BLaER1 treated with 17β-estradiol and CSF1 and Interleukin-3, amounts not matched to agents 10 nM and 100 nM (cell line): ENCODE measurements around the gene SLC8A1.

Experiments used
- H3K27ac ChIP-seq, 11 experiments: shearing (Covaris generic); formaldehyde crosslinking; 2 replicates each; pipeline ENCODE4 v1.8.1; 2022
- H3K27me3 ChIP-seq, 11 experiments: shearing (Covaris generic); formaldehyde crosslinking; 2 replicates each; pipeline ENCODE4 v1.8.1; 2022
- H3K36me3 ChIP-seq, 11 experiments: shearing (Covaris generic); formaldehyde crosslinking; 2 replicates each; pipeline ENCODE4 v1.8.1; 2022
- H3K4me1 ChIP-seq, 10 experiments: shearing (Covaris generic); formaldehyde crosslinking; 2 replicates each; pipeline ENCODE4 v1.8.1; 2022
- H3K4me2 ChIP-seq, 11 experiments: shearing (Covaris generic); formaldehyde crosslinking; 2 replicates each; pipeline ENCODE4 v1.8.1; 2022
- H3K4me3 ChIP-seq, 10 experiments: shearing (Covaris generic); formaldehyde crosslinking; 2 replicates each; pipeline ENCODE4 v1.8.1; 2022
- H3K9ac ChIP-seq, 11 experiments: shearing (Covaris generic); formaldehyde crosslinking; 2 replicates each; pipeline ENCODE4 v1.8.1; 2022
- H3K9me3 ChIP-seq, 11 experiments: shearing (Covaris generic); formaldehyde crosslinking; replicated peaks in 1 of 11; 2 replicates each; pipeline ENCODE4 v1.8.1; 2022
- H4K20me1 ChIP-seq, 11 experiments: shearing (Covaris generic); formaldehyde crosslinking; 2 replicates each; pipeline ENCODE4 v1.8.1; 2022
- Cebpa-rat ChIP-seq, 11 experiments: shearing (Covaris generic); IDR thresholded peaks; 2 replicates each; pipeline ENCODE4 v1.8.1; 2022

Gene SLC8A1

DNA sequence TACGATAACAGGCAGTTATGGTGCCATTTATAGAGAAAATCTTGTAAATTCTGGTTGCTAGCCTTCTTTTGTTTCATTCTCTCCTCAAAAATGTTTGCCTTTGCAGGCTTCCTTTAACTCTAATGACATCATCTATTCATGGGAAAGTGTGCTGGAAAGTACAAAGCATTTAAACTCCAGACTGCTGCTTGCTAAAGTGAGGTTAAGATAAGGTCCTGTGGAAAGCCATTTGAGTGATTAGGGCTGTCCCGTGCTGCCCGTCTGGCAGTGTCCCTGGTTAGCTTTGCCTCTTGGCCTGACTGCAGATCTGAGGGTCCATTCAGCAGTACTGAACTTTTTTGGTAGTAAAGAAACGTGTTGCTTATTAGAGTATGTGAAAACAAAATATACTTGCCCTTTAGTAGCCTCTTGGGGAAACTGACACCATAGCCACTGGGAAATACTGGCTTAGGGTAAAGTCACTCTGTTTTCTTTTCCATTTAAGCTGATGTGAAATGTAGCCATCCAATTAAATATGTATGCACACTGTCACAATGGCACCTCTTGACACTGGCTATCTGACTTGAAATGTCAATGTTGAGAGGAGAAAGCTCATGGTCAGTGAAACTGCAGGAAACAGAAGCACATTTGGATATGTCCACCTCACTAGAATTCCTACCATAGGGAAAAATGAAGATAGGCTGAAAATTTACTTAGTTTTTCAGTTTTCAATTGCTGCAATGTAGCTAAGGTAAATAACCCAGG, 321.5 kb downstream of the SLC8A1 start:
- H3K27ac ChIP-seq = no peak overlapping the region
- peaks cover 0 to 22% (median 13%) of the 10 kb centered on the region in 10 experiments; a peak in 15 of 20 replicates for H3K4me1 ChIP-seq
- no peaks in the 10 kb centered on the region for H3K27me3 ChIP-seq
- no peaks in the 10 kb centered on the region for H3K9me3 ChIP-seq
- H3K9ac ChIP-seq = no peak overlapping the region
- no peak for TF ChIP-seq Cebpa-rat (IDR thresholded peaks at IDR 0.05)
- no peaks in the 10 kb centered on the region for H4K20me1 ChIP-seq
- H3K4me2 ChIP-seq = no peak overlapping the region
- H3K4me3 ChIP-seq = no peak overlapping the region
- peaks cover 0 to 20% (median 6%) of the 10 kb centered on the region in 11 experiments; a peak in 10 of 22 replicates for H3K36me3 ChIP-seq

DNA sequence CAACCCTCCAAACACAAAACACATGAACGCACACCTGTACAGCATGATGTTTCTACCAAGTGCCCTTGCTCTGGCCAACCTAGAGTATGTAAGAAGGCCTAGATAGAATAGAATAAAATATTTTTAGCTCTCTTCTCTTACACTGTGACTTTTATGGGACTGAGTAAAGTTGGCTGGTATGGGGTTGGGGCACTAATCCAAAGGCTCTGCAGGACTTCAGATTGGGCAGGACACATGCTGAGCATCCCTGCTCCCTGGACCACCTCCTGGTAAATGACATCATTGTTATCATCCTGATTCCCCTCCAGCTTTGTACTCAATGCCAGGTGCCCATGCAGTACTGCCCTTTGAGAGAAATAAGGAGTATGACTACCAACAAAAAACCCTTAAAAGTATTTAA, 322.2 kb downstream of the SLC8A1 start:
- H3K36me3 ChIP-seq = peaks cover 0 to 25% (median 6%) of the 10 kb centered on the region in 11 experiments; a peak in 10 of 22 replicates
- peaks cover 0 to 22% (median 13%) of the 10 kb centered on the region in 10 experiments; a peak in 15 of 20 replicates for H3K4me1 ChIP-seq
- no peak overlapping the region for H3K4me2 ChIP-seq
- no peaks in the 10 kb centered on the region for H4K20me1 ChIP-seq
- H3K4me3 ChIP-seq = no peak overlapping the region
- no peak overlapping the region for H3K27ac ChIP-seq
- TF ChIP-seq Cebpa-rat (IDR thresholded peaks at IDR 0.05) = no peak
- no peaks in the 10 kb centered on the region for H3K27me3 ChIP-seq
- H3K9me3 ChIP-seq = no peaks in the 10 kb centered on the region
- no peak overlapping the region for H3K9ac ChIP-seq

DNA sequence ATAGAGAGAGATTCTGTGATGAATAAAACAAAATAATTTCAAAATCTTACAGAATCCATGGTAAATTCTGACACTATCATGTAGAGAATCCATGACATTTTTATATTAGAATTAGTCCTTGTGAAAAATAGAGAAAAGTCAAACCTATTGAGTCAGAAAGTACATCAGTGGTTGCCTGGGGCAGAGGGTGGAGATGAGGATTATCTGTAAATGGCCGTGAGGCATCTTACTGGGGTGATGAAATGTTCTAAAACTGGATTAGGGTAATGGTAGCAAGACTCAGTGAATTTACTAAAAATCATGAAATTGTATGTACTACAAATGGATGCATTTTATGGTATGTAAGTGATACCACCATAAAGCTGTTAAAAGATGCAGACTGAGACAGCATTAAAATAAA, 323.1 kb downstream of the SLC8A1 start:
- Histone ChIP-seq H4K20me1 (no peaks in the 10 kb centered on the region), H3K9ac (no peak overlapping the region), H3K4me1 (peaks cover 0 to 22% (median 13%) of the 10 kb centered on the region in 10 experiments; a peak in 15 of 20 replicates), H3K9me3 (no peaks in the 10 kb centered on the region), H3K4me3 (no peak overlapping the region), H3K27ac (no peak overlapping the region), H3K4me2 (no peak overlapping the region), H3K36me3 (peaks cover 0 to 25% (median 6%) of the 10 kb centered on the region in 11 experiments; a peak in 10 of 22 replicates), H3K27me3 (no peaks in the 10 kb centered on the region)
- TF ChIP-seq Cebpa-rat (IDR thresholded peaks at IDR 0.05) = no peak

DNA sequence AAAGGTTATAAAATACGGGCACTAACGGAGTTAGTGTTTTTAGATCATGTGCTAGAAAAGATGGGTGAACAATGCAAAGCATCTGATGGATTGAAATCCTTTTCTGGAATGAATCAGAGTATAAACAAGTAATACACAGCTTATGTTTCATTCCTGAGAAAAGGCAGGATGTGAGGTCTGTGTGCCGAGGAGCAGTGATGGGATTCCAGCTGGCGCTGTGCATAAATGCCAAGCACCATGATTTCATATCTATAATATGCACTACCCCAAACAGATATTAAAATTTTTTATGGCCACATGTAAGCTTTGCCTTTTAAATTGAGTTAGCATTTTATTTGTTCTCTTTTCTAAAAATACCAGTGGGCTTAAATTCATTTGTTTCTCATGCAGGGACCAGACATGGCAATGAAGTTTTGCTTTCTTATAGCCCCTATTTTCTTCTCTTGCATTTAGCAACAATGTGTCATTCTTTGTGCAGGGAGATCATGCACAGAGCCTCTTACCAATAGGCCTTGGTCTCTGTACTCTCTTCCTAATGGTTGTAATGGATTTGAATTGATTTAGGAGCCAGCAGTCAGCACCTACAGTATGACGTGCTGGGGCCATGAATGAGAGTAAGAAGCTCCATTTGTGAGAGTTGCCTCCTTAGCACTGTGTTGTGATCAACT, 323.9 kb downstream of the SLC8A1 start:
- peaks cover 0 to 21% (median 6%) of the 10 kb centered on the region in 11 experiments; a peak in 10 of 22 replicates for H3K36me3 ChIP-seq
- peaks cover 0 to 22% (median 13%) of the 10 kb centered on the region in 10 experiments; a peak in 15 of 20 replicates for H3K4me1 ChIP-seq
- H3K4me3 ChIP-seq = no peak overlapping the region
- H3K27ac ChIP-seq = no peak overlapping the region
- no peaks in the 10 kb centered on the region for H3K27me3 ChIP-seq
- H3K9me3 ChIP-seq = no peaks in the 10 kb centered on the region
- peak overlapping the region in 5 of 11 experiments; percentile 43 to 60 (median 56); a peak in 8 of 22 replicates for H3K4me2 ChIP-seq
- no peaks in the 10 kb centered on the region for H4K20me1 ChIP-seq
- TF ChIP-seq Cebpa-rat (IDR thresholded peaks at IDR 0.05) = no peak
- no peak overlapping the region for H3K9ac ChIP-seq

DNA sequence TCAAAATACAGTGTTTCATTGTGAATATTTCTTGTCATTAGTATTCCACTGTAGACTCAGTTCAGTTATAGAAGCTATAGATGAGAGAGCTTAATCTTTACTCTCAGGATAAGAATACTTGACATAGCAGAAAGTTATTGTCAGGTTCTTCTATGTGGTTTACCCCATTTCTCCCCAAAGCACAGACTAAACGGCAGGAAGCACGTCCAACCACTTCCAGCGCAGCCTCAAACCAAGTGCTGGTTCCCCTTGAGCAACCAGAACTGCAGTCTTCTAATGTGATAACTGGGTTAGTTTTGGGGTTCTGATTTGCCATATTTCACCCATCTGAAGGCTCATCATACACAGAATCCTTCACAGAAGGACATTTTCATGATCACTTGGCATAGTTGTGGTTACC, 324.7 kb downstream of the SLC8A1 start:
- no peaks in the 10 kb centered on the region for H3K9me3 ChIP-seq
- H3K27me3 ChIP-seq = no peaks in the 10 kb centered on the region
- peaks cover 0 to 22% (median 13%) of the 10 kb centered on the region in 10 experiments; a peak in 15 of 20 replicates for H3K4me1 ChIP-seq
- peak overlapping the region in 8 of 11 experiments; percentile 19 to 60 (median 52); a peak in 14 of 22 replicates for H3K4me2 ChIP-seq
- no peaks in the 10 kb centered on the region for H4K20me1 ChIP-seq
- TF ChIP-seq Cebpa-rat (IDR thresholded peaks at IDR 0.05) = no peak
- peaks cover 0 to 21% (median 6%) of the 10 kb centered on the region in 11 experiments; a peak in 10 of 22 replicates for H3K36me3 ChIP-seq
- no peak overlapping the region for H3K4me3 ChIP-seq
- no peak overlapping the region for H3K9ac ChIP-seq
- H3K27ac ChIP-seq = no peak overlapping the region

- Histone ChIP-seq H3K4me3 (no peak overlapping the region), H3K9me3 (no peaks in the 10 kb centered on the region), H4K20me1 (no peaks in the 10 kb centered on the region), H3K27ac (no peak overlapping the region), H3K4me1 (peaks cover 0 to 22% (median 13%) of the 10 kb centered on the region in 10 experiments; a peak in 15 of 20 replicates), H3K36me3 (peaks cover 0 to 21% (median 6%) of the 10 kb centered on the region in 11 experiments; a peak in 8 of 22 replicates), H3K9ac (no peak overlapping the region), H3K27me3 (no peaks in the 10 kb centered on the region), H3K4me2 (peak overlapping the region in 3 of 11 experiments; percentile 3 to 50 (median 43); a peak in 3 of 22 replicates)
- no peak for TF ChIP-seq Cebpa-rat (IDR thresholded peaks at IDR 0.05)
Observed at GRCh38 chr2:40126006-40126405, 325.9 kb downstream of the SLC8A1 start.

GRCh38 chr2:40123746-40124145, 328.1 kb downstream of the SLC8A1 start:
- H3K27ac ChIP-seq = no peak overlapping the region
- peaks cover 0 to 22% (median 13%) of the 10 kb centered on the region in 10 experiments; a peak in 15 of 20 replicates for H3K4me1 ChIP-seq
- H3K9me3 ChIP-seq = no peaks in the 10 kb centered on the region
- no peaks in the 10 kb centered on the region for H4K20me1 ChIP-seq
- no peak overlapping the region for H3K9ac ChIP-seq
- H3K36me3 ChIP-seq = peaks cover 0 to 12% (median 0%) of the 10 kb centered on the region in 11 experiments; a peak in 4 of 22 replicates
- no peaks in the 10 kb centered on the region for H3K27me3 ChIP-seq
- no peak overlapping the region for H3K4me3 ChIP-seq
- no peak for TF ChIP-seq Cebpa-rat (IDR thresholded peaks at IDR 0.05)
- H3K4me2 ChIP-seq = no peak overlapping the region

- Histone ChIP-seq H3K27me3 (no peaks in the 10 kb centered on the region), H3K9ac (no peak overlapping the region), H3K4me3 (no peak overlapping the region), H4K20me1 (no peaks in the 10 kb centered on the region; a peak in 1 of 22 replicates), H3K9me3 (no peaks in the 10 kb centered on the region), H3K4me2 (no peak overlapping the region), H3K4me1 (peaks cover 0 to 22% (median 13%) of the 10 kb centered on the region in 10 experiments; a peak in 15 of 20 replicates), H3K27ac (no peak overlapping the region), H3K36me3 (peaks cover 0 to 12% (median 0%) of the 10 kb centered on the region in 11 experiments; a peak in 4 of 22 replicates)
- TF ChIP-seq Cebpa-rat (IDR thresholded peaks at IDR 0.05) = no peak
Observed at GRCh38 chr2:40123326-40123725, 328.6 kb downstream of the SLC8A1 start.

DNA sequence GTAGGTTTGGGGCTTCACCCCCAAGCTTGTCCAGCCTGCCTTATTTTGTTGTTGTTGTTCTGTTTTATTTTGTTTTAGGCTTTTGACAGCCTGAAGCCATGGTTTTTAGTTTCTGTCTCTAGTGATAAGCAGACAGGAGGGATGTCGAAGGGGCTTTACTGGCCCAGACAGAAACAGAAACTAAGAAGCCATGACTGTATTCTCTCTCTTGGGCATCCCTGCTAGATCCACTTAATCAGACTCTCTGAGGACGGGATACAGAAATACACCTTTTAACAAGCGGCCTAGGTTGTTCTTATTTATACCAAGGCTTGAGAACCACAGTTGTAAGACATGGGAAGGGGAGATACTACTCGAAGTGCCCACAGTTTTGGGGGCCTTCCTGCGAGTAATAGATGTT, 330.9 kb downstream of the SLC8A1 start:
- Histone ChIP-seq H3K27ac (no peak overlapping the region), H3K27me3 (no peaks in the 10 kb centered on the region), H3K9ac (no peak overlapping the region), H4K20me1 (no peaks in the 10 kb centered on the region; a peak in 1 of 22 replicates), H3K9me3 (no peaks in the 10 kb centered on the region), H3K36me3 (peaks cover 0 to 20% (median 0%) of the 10 kb centered on the region in 11 experiments; a peak in 5 of 22 replicates), H3K4me3 (no peak overlapping the region), H3K4me1 (peaks cover 0 to 4% (median 0%) of the 10 kb centered on the region in 10 experiments; a peak in 3 of 20 replicates), H3K4me2 (no peak overlapping the region)
- TF ChIP-seq Cebpa-rat (IDR thresholded peaks at IDR 0.05) = no peak
